Right atrium auricular region (tissue), 2 donors: ENCODE results near the gene NAA11. TPM values are rescaled to one million over a fixed set of nuclear protein-coding genes. Genes with fewer than 3 reads are reported as not detected.

Experiments
- DNase-seq: peaks from one replicate; pipeline ENCODE4 v3.0.0-alpha.2; 2019; ENCODE audit warnings: low spot score
- H3K27ac ChIP-seq, 2 donors: fragments of 200-600 bp; sonication (generic); 1 replicate in 1 of 2; 2 replicates in 1 of 2; pipeline ENCODE4 v1.5.1; 2016 to 2019
- H3K27me3 ChIP-seq, 2 donors: fragments of 200-600 bp; sonication (generic); one replicate each; pipeline versions ENCODE4 v1.5.1 to v1.6.0; 2017 to 2019
- H3K36me3 ChIP-seq: fragments of 200-600 bp; sonication (generic); one replicate; pipeline ENCODE4 v1.5.1; 2016
- H3K4me1 ChIP-seq, 2 donors: fragments of 200-600 bp; sonication (generic); one replicate each; pipeline versions ENCODE4 v1.5.1 to v1.6.0; 2017 to 2019
- H3K4me3 ChIP-seq, 2 donors: fragments of 200-600 bp; sonication (generic); 1 replicate in 1 of 2; 2 replicates in 1 of 2; pipeline ENCODE4 v1.5.1; 2017 to 2019; ENCODE audit warnings: mild to moderate bottlenecking in 1 of 2, moderate library complexity in 1 of 2
- H3K9me3 ChIP-seq, 2 donors: fragments of 200-600 bp; sonication (generic); one replicate each; pipeline ENCODE4 v1.5.1; 2019
- total RNA-seq, 2 donors: library from RNA; depleted of rRNA; stranded (reverse); fragments of >200 nt; gene quantifications; one replicate each; pipeline ENCODE4 v1.1.0, GENCODE V29; 2016
- TF ChIP-seq, protein P1 (sequence below), 2 donors: fragments of 200-600 bp; sonication (generic); IDR thresholded peaks; one replicate each; pipeline ENCODE4 v1.5.1; 2019; ENCODE audit warnings: antibody characterized with exemption in 2 of 2

Gene NAA11
- not detected for total RNA-seq

DNA sequence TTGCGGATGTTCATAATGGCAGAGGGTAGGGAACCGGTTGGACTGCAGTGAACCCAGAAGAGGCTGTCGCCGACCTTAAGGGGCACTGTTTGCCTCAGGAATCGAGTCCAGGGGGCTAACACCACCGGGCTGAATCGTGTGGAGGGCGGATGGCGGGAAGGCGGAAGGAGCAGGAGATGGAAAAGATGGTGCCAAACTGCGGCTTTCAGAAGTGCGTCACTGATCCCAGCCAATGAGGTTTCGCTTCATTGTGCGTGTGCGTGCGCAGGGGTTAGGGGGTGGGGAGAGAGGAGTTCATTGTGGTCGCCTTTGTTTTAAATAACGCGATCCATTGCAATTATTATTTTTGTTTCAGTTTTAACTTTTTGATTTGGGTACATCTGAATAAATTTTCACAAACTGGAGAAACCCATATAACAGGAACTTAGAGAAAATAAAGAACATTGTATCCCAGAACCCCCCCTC lies at the start of gene NAA11:
NAA11 (minus strand) TSS at position 198 of the 465 bp plus-strand sequence; CDS start at position 14, 184 bp downstream.
- DNase-seq: no peak
- Histone ChIP-seq H3K36me3 (no peaks in the 10 kb centered on the region), H3K9me3 (no peaks in the 10 kb centered on the region), H3K4me1 (no peaks in the 10 kb centered on the region), H3K27me3 (no peaks in the 10 kb centered on the region), H3K4me3 (no peak within 1 kb of the TSS), H3K27ac (no peak within 1 kb of the TSS)
- TF ChIP-seq, protein P1, sequence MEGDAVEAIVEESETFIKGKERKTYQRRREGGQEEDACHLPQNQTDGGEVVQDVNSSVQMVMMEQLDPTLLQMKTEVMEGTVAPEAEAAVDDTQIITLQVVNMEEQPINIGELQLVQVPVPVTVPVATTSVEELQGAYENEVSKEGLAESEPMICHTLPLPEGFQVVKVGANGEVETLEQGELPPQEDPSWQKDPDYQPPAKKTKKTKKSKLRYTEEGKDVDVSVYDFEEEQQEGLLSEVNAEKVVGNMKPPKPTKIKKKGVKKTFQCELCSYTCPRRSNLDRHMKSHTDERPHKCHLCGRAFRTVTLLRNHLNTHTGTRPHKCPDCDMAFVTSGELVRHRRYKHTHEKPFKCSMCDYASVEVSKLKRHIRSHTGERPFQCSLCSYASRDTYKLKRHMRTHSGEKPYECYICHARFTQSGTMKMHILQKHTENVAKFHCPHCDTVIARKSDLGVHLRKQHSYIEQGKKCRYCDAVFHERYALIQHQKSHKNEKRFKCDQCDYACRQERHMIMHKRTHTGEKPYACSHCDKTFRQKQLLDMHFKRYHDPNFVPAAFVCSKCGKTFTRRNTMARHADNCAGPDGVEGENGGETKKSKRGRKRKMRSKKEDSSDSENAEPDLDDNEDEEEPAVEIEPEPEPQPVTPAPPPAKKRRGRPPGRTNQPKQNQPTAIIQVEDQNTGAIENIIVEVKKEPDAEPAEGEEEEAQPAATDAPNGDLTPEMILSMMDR (IDR thresholded peaks at IDR 0.05): no peak

DNA sequence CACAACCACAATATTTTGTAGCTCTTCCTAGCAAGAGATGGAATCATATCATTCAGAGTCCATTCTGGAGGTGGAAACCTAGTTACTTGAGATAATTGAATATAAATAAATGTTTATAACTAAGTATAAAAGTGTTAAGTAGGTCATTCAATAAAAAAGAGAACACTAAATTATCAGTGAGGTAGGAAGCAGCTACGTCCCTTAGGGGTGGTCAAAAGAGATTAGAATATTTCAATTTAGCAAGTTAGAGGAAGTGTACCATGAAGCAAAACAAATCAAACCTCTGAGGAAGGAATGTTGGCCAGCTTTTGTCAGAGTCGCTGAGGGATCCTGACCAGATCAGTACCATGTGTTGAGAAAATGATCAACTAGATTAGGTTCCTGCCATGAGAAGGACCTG lies 44.2 kb upstream of the NAA11 start:
- no peaks in the 10 kb centered on the region for H3K27me3 ChIP-seq
- no peaks in the 10 kb centered on the region for H3K9me3 ChIP-seq
- TF ChIP-seq, protein P1 (IDR thresholded peaks at IDR 0.05): no peak
- DNase-seq: no peak
- no peaks in the 10 kb centered on the region for H3K4me1 ChIP-seq
- no peak overlapping the region for H3K27ac ChIP-seq
- no peaks in the 10 kb centered on the region for H3K36me3 ChIP-seq
- no peak overlapping the region for H3K4me3 ChIP-seq

DNA sequence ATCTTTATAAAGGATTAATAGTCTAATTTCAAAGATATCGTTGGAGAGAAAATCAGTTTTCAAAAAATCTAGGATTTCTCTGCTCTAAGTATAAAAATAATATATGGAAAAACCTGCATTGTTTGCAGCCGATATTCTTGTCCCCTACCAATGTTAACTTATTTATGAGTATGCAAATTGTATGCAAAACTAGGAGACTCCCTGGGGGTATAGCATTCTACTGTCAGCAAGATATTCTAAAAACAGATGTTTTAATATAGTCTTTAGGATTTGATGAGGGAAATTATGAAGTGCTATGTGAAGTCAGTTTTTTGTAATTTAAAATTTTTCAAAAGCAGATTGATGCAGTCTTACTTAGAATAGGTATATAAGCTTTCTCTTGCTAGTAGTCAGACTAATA lies 41.2 kb upstream of the NAA11 start:
- Histone ChIP-seq H3K4me1 (no peaks in the 10 kb centered on the region), H3K4me3 (no peak overlapping the region), H3K9me3 (no peaks in the 10 kb centered on the region), H3K36me3 (no peaks in the 10 kb centered on the region), H3K27me3 (no peaks in the 10 kb centered on the region), H3K27ac (no peak overlapping the region)
- DNase-seq: no peak
- TF ChIP-seq, protein P1 (IDR thresholded peaks at IDR 0.05): no peak

DNA sequence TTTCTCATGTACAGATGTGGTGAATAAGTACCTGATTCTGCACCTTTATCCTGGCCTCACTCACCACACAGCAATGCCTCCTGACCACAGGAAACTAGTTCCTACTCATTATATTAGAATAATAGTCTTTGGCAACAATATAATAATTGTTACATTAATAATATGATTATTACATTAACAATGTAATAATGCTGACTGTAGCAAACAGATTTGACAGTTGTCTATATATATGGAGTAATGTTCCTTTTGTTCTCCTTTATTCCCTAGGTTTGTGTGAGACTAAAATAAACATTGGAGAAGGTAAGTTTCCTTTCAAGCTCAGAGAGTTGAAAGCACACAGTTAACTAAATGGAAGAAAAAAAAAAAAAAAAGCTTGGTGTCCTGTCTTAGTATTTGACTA lies 40.6 kb upstream of the NAA11 start:
- TF ChIP-seq, protein P1 (IDR thresholded peaks at IDR 0.05): no peak
- Histone ChIP-seq H3K4me3 (no peak overlapping the region), H3K27ac (no peak overlapping the region), H3K4me1 (no peaks in the 10 kb centered on the region), H3K27me3 (no peaks in the 10 kb centered on the region), H3K36me3 (no peaks in the 10 kb centered on the region), H3K9me3 (no peaks in the 10 kb centered on the region)
- no peak for DNase-seq

DNA sequence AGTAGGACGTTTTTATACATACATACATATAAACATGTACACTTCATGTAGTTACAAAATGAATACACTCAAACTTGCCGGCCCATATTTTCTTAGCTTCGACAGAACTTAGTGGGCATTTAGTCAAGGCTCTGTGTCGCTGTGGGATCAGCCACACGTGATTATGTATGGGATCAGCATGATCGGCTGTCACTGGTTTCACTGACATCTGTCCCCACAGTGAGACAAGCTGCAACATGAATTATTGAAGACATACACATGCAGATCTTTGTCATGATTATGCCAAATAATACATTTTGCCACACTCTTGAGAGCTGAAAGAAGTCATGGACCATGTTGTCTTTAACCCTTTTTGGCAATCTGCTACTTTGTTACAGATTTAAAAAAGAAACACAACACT lies 38.2 kb upstream of the NAA11 start:
- TF ChIP-seq, protein P1 (IDR thresholded peaks at IDR 0.05): no peak
- Histone ChIP-seq H3K9me3 (no peaks in the 10 kb centered on the region), H3K27me3 (no peaks in the 10 kb centered on the region), H3K36me3 (no peaks in the 10 kb centered on the region), H3K4me3 (no peak overlapping the region), H3K27ac (no peak overlapping the region), H3K4me1 (no peaks in the 10 kb centered on the region)
- DNase-seq: no peak

DNA sequence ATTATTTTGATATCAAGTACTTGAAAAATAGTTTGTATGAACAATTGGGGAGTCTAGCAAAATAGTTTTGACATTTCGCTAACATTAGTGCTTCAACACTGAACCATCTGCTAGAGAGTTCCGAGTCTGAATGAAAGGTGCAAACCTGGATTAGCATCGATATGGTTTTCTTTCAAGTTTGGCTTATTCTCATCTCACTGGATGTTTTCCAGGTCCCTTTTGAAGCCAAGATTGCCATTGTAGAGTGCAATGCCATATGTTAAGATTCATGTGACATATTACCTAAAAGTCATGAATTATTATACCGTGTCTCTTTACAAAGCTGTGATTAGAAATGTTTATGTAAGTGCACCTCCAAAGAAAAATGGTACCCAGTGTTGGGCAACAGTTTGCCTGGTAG lies 36.8 kb upstream of the NAA11 start:
- no peaks in the 10 kb centered on the region for H3K9me3 ChIP-seq
- H3K27ac ChIP-seq: no peak overlapping the region
- DNase-seq: no peak
- TF ChIP-seq, protein P1 (IDR thresholded peaks at IDR 0.05): no peak
- H3K4me1 ChIP-seq: no peaks in the 10 kb centered on the region
- H3K36me3 ChIP-seq: no peaks in the 10 kb centered on the region
- H3K4me3 ChIP-seq: no peak overlapping the region
- H3K27me3 ChIP-seq: no peaks in the 10 kb centered on the region
